Measurements from ENCODE around the gene PLD5.
"Not testable (repeated sequence)": the region's sequence is repeated elsewhere in the genome, so short reads cannot be mapped to it uniquely, and the experiment has no call there.

PLD5 gene

DNA sequence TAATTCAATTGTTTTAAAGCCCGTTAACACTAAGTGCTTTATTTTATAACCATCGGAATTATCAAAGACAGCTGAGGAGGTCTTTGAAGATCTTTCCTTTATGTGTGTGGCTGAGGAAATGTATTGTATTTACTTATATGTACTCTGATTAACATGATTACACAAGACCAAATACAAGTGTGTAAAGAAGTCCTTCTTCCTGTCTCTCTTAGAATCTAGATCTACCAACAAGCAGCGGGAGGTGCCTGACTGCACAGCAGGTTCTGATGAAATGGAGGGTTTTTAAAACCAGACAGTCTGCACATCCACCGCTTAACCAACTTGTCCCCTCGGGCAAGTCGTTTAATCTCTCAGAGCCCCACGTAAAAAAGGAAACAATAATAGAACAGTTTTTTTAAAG lies 285.1 kb downstream of the PLD5 start:
- no peak for DNase-seq (ENCODE audit: extremely low read depth, insufficient read length)
- no peak overlapping the region for H3K4me3 ChIP-seq (replicated peaks; ENCODE audit: low read depth, low read length)
- no peaks in the 10 kb centered on the region for H3K27me3 ChIP-seq (replicated peaks; ENCODE audit: control insufficient read depth, insufficient read depth, low read length)
- no peak for TF ChIP-seq CTCF (IDR thresholded peaks at IDR 0.05; ENCODE audit: insufficient read depth, low read length, poor library complexity, severe bottlenecking)
- no peaks in the 10 kb centered on the region for H3K36me3 ChIP-seq (ENCODE audit: control insufficient read depth, insufficient read depth, low read length)

- no peak for DNase-seq (ENCODE audit: extremely low read depth, insufficient read length)
- no peak for TF ChIP-seq CTCF (IDR thresholded peaks at IDR 0.05; ENCODE audit: insufficient read depth, low read length, poor library complexity, severe bottlenecking)
- no peaks in the 10 kb centered on the region for H3K27me3 ChIP-seq (replicated peaks; ENCODE audit: control insufficient read depth, insufficient read depth, low read length)
- H3K4me3 ChIP-seq (replicated peaks; ENCODE audit: low read depth, low read length) = no peak overlapping the region
- H3K36me3 ChIP-seq (ENCODE audit: control insufficient read depth, insufficient read depth, low read length) = no peaks in the 10 kb centered on the region
Observed at GRCh38 chr1:242237051-242237450, 287.4 kb downstream of the PLD5 start.

- Histone ChIP-seq H3K4me3 (replicated peaks; ENCODE audit: low read depth, low read length) (no peak overlapping the region), H3K36me3 (ENCODE audit: control insufficient read depth, insufficient read depth, low read length) (no peaks in the 10 kb centered on the region), H3K27me3 (replicated peaks; ENCODE audit: control insufficient read depth, insufficient read depth, low read length) (no peaks in the 10 kb centered on the region)
- DNase-seq (ENCODE audit: extremely low read depth, insufficient read length) = no peak
- TF ChIP-seq CTCF (IDR thresholded peaks at IDR 0.05; ENCODE audit: insufficient read depth, low read length, poor library complexity, severe bottlenecking) = no peak
Observed at GRCh38 chr1:242228991-242229390, 295.5 kb downstream of the PLD5 start.

GRCh38 chr1:242225767-242226573 lies 298.5 kb downstream of the PLD5 start:
- H3K27me3 ChIP-seq (replicated peaks; ENCODE audit: control insufficient read depth, insufficient read depth, low read length) = no peaks in the 10 kb centered on the region
- no peaks in the 10 kb centered on the region for H3K36me3 ChIP-seq (ENCODE audit: control insufficient read depth, insufficient read depth, low read length)
- DNase-seq (ENCODE audit: extremely low read depth, insufficient read length) = peak; percentile 25
- TF ChIP-seq CTCF (IDR thresholded peaks at IDR 0.05; ENCODE audit: insufficient read depth, low read length, poor library complexity, severe bottlenecking) = no peak
- peak overlapping the region; percentile 20; the same call in 1 of the 2 replicates for H3K4me3 ChIP-seq (replicated peaks; ENCODE audit: low read depth, low read length)

GRCh38 chr1:242224878-242225766 lies 299.4 kb downstream of the PLD5 start:
- H3K4me3 ChIP-seq (replicated peaks; ENCODE audit: low read depth, low read length) = peak overlapping the region; percentile 20; the same call in 1 of the 2 replicates
- DNase-seq (ENCODE audit: extremely low read depth, insufficient read length); H3K27me3 ChIP-seq (replicated peaks; ENCODE audit: control insufficient read depth, insufficient read depth, low read length); H3K36me3 ChIP-seq (ENCODE audit: control insufficient read depth, insufficient read depth, low read length): not testable (repeated sequence)

DNA sequence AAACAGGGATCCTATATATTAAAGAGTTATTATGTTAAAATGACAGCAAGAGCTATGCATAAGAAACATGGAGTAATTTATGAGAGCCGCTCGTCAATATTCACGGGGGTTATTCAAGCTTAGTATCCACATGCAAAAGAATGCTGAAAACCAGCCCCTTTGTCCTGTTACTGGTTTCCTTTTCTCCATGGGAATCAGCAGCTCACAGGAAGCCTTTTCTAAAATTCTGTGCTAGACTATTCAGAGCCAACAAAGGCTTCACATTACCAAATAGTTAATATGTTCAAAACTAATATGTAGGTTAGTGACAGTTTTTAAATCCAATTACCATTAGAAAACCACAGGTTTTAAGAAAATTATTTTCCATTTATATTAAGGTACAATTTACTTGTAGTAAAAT lies 300.0 kb downstream of the PLD5 start:
- no peaks in the 10 kb centered on the region for H3K36me3 ChIP-seq (ENCODE audit: control insufficient read depth, insufficient read depth, low read length)
- no peak for TF ChIP-seq CTCF (IDR thresholded peaks at IDR 0.05; ENCODE audit: insufficient read depth, low read length, poor library complexity, severe bottlenecking)
- DNase-seq (ENCODE audit: extremely low read depth, insufficient read length) = no peak
- no peak overlapping the region for H3K4me3 ChIP-seq (replicated peaks; ENCODE audit: low read depth, low read length)
- H3K27me3 ChIP-seq (replicated peaks; ENCODE audit: control insufficient read depth, insufficient read depth, low read length) = no peaks in the 10 kb centered on the region

Measured in GM06990 (cell line).